SHP77 treated with DMSO at 0.1 percent for 48 hours (cell line): ENCODE results near the gene PIK3R2.
"Not testable (repeated sequence)": the region's sequence is repeated elsewhere in the genome, so short reads cannot be mapped to it uniquely, and the experiment has no call there.

Experiments
- DNase-seq: peaks from one replicate; lab custom pipeline; 2025; lab: John Stamatoyannopoulos, UW

The PIK3R2 gene

GRCh38 chr19:18152817-18153555 lies at the start of gene PIK3R2:
Gene PIK3R2, plus strand, starts transcription at chr19:18153163. Its CDS starts 2,717 bp downstream, at chr19:18155880.
- peak; percentile 93 for DNase-seq

DNA sequence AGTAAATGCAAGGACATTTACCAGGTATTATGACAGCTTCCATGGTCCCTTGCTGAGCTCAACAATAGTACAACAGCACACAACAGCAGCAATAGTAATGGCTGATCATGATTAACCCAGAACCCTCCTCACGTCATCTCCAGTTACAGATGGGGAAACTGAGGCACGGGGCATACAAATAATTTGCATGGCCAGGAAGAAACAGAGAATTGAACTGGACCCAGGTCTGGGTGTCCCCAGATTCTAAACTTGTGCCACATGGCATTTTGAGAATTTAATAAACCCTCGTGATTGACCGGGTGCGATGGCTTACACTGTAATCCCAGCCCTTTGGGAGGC lies 48.2 kb upstream of the PIK3R2 start:
- no peak for DNase-seq

DNA sequence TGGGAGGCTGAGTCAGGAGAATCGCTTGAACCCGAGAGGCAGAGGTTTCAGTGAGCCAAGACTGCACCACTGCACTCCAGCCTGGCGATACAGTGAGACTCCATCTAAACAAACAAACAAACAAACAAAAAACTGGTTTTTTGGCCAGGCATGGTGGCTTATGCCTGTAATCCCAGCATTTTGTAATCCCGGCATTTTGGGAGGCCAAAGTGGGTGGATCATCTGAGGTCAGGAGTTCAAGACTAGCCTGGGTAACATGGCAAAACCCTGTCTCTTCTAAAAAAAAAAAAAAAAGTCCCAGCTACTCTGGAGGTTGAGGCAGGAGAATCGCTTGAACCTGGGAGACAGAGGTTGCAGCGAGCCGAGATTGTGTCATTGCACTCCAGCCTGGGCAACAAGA lies 47.7 kb upstream of the PIK3R2 start:
- not testable (repeated sequence) for DNase-seq

DNA sequence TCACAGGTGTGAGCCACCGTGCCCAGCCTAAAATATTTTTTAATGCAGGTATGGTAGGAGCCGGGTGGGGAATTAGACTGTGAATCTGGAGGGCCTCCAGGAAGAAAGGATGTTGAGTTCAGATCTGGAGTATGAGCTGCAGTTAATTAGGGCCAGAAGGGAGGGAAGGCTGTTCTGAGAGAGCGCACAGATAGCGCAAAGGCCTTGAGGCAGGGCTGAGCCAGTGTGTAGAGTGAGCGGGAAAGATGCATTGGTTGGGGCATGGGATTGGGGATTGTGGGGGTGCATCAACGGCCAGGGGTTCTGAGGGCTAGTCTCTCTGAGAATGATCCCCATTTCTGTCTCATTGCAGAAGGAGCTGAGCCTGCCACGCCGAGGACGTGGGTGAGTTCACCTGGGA lies 45.7 kb upstream of the PIK3R2 start:
- no peak for DNase-seq

GRCh38 chr19:18108897-18109296 lies 44.1 kb upstream of the PIK3R2 start:
- no peak for DNase-seq

DNA sequence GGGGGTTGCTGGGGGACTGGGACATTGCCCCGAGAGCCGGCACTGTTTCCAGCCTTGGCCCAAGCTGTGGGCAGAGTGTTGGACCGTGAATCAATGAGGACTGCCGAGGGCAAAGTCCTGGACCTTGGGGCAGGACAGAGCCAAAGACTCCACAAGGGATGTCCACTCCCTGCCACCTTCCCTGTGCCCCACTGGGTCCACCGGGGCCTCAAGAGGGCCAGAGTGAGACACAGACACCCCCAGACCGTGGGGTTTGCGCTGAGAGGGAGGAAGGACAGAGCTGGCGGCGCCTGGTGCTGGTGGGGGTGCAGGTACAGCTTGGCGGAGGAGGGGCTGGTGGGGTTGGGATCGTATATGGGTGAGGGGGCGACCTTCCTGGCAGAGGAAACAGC lies 43.6 kb upstream of the PIK3R2 start:
- no peak for DNase-seq

DNA sequence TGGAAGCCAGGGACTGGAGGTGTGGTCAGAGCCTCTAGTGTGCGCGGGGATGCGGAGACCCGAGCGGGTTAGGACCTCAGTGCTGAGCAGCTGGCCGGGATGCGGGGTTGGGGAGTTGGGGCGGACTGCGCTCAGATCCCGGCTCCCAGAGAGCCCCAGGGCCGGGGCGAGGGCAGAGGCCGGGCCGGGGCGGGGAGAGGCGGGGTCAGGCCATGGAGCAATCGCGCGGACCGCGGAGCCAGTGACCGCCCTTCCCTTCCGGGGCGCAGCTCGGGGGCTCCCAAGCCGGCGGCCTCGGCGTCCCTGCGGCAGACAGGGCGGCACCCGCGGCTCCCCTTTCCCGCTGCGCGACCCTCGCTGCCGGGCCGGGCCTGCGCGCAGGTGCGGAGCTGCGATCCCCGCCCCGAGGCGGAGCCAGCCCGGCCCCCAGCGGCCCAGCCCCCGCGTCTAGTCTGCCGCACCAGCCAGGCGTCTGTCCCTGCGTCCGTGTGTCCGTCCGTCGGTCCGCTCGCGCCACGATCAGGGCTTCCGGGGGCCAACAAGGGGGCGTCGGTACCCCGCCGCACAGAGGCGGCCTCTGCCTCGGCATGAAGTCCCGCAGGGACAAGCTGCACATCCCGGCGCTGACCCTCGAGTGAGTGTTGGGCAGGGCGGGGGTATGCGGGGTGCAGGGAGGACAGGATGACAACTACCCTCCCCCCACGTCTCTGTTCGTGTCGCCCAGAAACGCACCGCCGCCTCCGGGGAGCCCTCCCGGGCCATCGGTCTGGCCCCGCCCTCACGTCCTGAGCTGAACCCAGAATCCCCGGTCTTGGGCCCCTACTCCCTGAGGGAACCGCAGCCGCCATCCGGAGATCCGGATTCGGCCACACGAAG lies 43.0 kb upstream of the PIK3R2 start:
- no peak for DNase-seq

GRCh38 chr19:18110609-18111232 lies 42.2 kb upstream of the PIK3R2 start:
- no peak for DNase-seq

DNA sequence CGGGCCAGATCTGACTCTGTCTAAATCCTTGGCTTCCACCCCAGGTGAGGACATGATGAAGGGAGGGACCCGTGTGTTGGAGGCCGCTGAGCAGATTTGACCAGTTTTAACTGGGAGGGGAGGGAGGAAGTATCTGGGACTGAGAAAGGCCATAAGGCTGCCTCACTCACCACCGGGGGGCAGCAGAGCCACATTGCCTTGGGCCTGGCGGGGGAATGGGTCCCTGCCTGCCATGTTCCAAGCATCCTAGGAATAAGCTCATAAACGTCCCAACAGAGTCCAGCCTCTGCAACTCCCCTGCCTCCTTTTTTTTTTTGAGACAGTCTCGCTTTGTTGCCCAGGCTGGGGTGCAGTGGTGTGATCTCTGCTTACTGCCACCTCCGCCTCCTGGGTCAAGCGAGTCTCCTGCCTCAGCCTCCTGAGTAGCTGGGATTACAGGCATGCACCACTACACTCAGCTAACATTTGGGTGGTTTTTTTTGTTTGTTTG lies 39.9 kb upstream of the PIK3R2 start:
- peak; percentile 29 for DNase-seq

- no peak for DNase-seq
Observed at GRCh38 chr19:18113827-18114226, 39.1 kb upstream of the PIK3R2 start.

DNA sequence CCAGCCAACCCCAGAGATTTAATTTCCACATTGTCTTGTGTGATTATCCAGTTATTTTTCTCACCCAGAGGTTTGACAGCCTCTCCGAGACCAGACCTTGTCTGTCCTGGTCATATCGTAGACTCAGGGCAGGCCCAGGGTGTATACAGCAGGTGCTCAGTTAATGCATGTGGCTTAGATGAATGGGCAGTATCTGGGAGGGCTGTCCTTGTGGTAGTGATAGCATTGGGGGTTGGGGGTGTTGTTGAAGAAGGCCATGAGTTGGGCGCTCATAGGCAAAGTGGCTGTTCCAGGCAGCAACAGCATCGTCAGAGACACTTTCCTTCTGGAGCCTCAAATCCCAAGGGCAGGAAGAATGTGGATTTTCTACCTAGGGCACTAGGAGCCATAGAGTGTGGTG lies 38.5 kb upstream of the PIK3R2 start:
- DNase-seq: no peak

GRCh38 chr19:18117364-18117691 lies 35.6 kb upstream of the PIK3R2 start:
- DNase-seq: no peak

DNA sequence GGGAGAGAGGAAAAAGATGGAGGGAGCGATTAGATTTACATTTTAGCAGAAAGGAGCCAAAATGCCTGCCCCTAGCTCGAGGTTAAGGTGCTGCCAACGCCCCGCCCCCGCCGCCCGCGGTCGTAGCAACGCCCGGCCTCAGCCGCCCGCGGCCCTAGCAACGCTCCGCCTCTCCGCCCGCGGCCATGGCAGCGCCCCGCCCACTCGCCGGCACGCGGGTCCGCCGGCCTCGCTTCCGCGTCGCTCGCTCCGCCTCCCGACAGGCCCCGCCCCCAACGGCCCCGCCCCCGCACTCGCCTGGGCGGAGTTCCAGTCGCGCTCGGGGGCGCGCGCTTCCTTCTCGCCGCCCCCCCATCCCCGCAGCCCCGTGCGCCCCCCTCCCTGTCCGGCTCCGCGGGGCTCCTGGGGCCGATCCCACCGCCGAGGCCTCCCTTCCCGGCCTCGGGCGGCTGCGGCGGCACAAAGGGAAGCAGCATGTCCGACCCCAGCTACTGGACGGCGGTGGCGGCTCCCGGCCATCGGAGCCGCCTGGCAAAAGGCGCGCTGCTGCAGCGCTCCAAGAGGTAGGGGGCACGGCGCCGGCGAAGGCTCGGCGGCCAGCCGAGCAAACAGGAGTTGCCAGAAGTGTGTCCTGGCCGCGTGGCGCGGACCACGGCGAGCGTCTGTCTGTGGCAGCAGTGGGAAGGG lies 35.1 kb upstream of the PIK3R2 start:
- peak; percentile 20 for DNase-seq

DNA sequence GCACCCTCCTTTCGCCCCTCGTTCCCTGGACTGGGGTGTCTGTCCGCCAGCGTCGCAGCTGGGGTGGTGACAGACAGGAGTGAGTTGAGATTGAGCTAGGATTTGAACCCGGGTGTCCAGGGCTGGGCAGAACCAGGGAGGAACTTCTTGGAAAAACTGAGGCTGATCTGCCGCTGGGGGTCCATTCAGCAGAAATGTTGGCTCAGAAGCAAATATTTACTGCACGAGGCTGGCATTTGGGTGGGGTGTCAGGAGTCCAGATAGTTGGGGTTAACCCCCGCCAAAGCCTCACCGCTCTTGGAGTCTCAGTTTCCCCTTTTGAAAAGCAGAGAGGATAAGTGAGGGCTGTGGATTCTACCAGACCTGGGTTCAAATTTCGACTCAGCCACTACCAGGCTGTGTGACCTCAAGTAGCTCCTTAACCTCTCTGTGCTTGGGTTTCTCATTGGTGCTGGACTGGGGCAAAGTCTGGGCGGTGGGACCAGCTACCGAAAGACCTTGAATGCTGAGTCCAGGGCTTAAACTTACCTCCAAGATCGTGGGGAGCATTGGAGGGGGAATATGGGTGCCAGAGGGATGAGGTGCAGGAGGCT lies 34.4 kb upstream of the PIK3R2 start:
- DNase-seq: no peak

DNA sequence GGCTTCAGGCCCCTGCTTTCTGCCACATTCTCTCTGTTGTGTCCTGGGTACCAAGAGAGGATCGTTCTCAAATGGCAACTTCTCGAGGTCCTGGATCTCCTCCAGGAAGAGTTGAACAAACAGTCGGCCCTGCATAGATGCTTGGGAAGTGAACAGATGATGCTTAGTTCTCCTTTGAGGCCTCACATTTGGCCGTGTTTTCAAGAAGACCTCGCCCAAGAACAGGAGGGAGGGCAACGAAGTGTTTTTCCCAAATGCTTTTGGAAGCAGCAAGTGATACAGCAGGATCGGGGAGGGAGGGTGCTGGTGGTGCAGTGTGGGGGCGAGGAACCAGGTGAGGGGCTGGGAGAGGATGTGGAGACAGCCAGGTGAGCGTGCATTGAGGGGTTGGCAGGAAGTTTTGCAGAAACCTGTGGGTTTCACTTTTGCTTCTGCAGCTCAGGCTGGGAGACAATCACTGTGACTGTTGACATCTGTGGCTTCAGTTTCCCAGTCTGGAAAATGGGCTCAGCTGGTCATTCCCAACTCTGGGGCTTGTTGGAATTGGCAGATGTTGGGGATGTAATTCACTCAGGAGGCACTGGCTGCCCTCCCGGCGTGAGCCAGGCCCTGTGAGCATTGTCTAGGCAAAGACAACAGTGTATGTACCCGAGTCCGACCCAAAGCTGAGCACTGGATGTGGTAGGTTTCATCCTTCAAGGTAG lies 33.8 kb upstream of the PIK3R2 start:
- no peak for DNase-seq

DNA sequence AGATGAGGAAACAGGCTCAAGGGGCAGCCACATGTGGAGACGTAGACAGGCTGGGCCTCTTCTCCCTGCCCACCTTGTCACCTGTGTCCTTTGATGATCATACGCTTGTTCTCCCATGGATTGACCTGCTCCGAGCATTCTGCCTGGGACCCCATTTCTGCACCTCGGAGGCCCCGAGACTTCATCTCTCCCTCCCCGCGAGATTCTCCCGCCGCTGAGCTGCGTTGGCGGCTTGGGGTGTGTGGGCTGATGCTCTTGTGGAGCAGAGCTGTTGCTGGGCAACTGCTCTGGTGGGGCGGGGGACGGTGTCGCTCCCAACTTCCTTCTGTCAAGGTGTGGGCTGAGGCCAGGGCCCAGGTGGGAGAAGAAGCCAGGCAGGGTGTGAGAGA lies 33.3 kb upstream of the PIK3R2 start:
- DNase-seq: no peak

GRCh38 chr19:18120127-18120526 lies 32.8 kb upstream of the PIK3R2 start:
- no peak for DNase-seq

GRCh38 chr19:18121166-18121565 lies 31.8 kb upstream of the PIK3R2 start:
- no peak for DNase-seq

GRCh38 chr19:18122424-18122823 lies 30.5 kb upstream of the PIK3R2 start:
- DNase-seq: no peak

DNA sequence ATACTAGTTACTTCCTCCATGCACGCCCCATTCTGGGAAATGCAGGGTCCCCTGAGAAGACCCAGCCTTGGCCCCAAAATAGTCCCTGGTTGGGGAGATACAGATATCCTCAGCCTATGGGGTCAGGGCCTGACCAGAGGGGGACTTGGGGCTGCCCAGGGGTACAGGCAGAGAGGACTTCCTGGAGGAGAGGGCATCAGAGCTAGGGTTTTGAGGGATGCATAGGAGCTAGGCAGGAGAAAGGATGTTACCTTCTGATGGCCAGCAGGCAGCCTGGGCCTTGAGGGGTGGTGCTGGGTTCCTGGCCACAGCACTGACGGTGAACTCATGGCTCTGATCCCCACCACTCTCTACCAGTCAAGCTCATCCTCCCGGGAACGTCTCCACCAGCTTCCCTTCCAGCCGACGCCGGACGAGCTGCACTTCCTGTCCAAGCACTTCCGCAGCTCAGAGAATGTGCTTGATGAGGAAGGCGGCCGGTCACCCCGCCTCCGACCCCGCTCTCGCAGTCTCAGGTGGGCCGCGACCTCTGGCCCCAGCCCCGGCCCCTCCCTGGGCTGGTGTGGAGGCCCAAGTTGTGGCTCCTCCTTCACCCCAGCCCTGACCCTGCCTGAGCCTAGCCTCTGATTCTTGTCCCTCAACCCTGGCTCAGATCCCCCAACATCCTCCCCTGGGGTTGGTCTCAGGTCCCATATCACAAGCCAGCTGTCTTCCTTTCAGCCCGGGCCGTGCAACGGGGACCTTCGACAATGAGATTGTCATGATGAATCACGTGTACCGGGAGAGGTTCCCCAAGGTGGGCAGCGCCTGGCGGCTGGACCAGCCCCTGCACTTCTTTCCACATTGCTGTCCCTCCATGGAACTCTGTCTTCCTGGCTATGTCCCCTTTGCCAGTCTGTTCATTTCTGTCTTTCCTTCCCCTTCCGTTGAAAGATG lies 29.8 kb upstream of the PIK3R2 start:
- DNase-seq: no peak
